Liver (tissue), 9 donors: ENCODE data around the gene AP5Z1. TPM values are rescaled to one million over a fixed set of nuclear protein-coding genes. Genes with fewer than 3 reads are reported as not detected.

Source experiments
- DNase-seq: peaks from one replicate; pipeline ENCODE4 v3.0.0-alpha.2; 2017; ENCODE audit warnings: low spot score
- H3K27ac ChIP-seq, 2 donors: one replicate each; pipeline ENCODE4 v1.7.0; 2013; ENCODE audit warnings: inconsistent platforms in 2 of 2, low read length in 2 of 2, control low read depth in 1 of 2, low read depth in 1 of 2, mild to moderate bottlenecking in 1 of 2
- H3K27me3 ChIP-seq, 4 donors: one replicate each; pipeline versions ENCODE4 v1.6.1 to v1.7.0; 2013; ENCODE audit warnings: low read length in 3 of 4, inconsistent platforms in 1 of 4, mild to moderate bottlenecking in 1 of 4, moderate library complexity in 1 of 4; ENCODE audit not compliant: control insufficient read depth in 4 of 4, insufficient read depth in 4 of 4
- H3K36me3 ChIP-seq, 4 donors: one replicate each; pipeline versions ENCODE4 v1.6.1 to v1.7.0; 2013; ENCODE audit warnings: low read length in 3 of 4, mild to moderate bottlenecking in 3 of 4, low read depth in 1 of 4, moderate library complexity in 1 of 4; ENCODE audit not compliant: control insufficient read depth in 4 of 4, insufficient read depth in 3 of 4
- H3K4me1 ChIP-seq, 4 donors: one replicate each; pipeline versions ENCODE4 v1.6.1 to v1.7.0; 2013; ENCODE audit warnings: low read length in 3 of 4, mild to moderate bottlenecking in 3 of 4, moderate library complexity in 1 of 4; ENCODE audit not compliant: control insufficient read depth in 4 of 4, insufficient read depth in 4 of 4
- H3K4me3 ChIP-seq, 3 donors: one replicate each; pipeline versions ENCODE4 v1.6.1 to v1.7.0; 2013; ENCODE audit warnings: low read length in 3 of 3, control low read depth in 1 of 3, low read depth in 1 of 3, mild to moderate bottlenecking in 1 of 3
- H3K9ac ChIP-seq, 2 donors: one replicate each; pipeline ENCODE4 v1.7.0; 2013; ENCODE audit warnings: low read length in 2 of 2, mild to moderate bottlenecking in 2 of 2, moderate library complexity in 2 of 2, control low read depth in 1 of 2, low read depth in 1 of 2
- H3K9me3 ChIP-seq, 4 donors: one replicate each; pipeline versions ENCODE4 v1.6.1 to v1.7.0; 2013; ENCODE audit warnings: low read length in 3 of 4; ENCODE audit not compliant: control insufficient read depth in 4 of 4
- EGR1 ChIP-seq, 2 donors: IDR thresholded peaks; 2 replicates each; pipeline ENCODE4 v1.6.1; 2016 to 2018; ENCODE audit warnings: antibody characterized with exemption in 2 of 2, low read depth in 2 of 2
- FOXA1 ChIP-seq: IDR thresholded peaks from 2 replicates; pipeline ENCODE4 v1.6.1; 2016; ENCODE audit warnings: antibody characterized with exemption
- FOXA2 ChIP-seq: IDR thresholded peaks from 2 replicates; pipeline ENCODE4 v1.6.1; 2016; ENCODE audit warnings: antibody characterized with exemption
- GABPA ChIP-seq, 2 donors: IDR thresholded peaks in 1 of 2; conservative IDR thresholded peaks in 1 of 2; 2 replicates each; pipeline ENCODE4 v1.6.1; 2016; ENCODE audit warnings: antibody characterized with exemption in 2 of 2, mild to moderate bottlenecking in 1 of 2, moderate library complexity in 1 of 2
- HNF4A ChIP-seq, 2 donors: conservative IDR thresholded peaks; 2 replicates each; pipeline ENCODE4 v1.6.1; 2016; ENCODE audit warnings: antibody characterized with exemption in 2 of 2, mild to moderate bottlenecking in 2 of 2
- HNF4G ChIP-seq: IDR thresholded peaks from 2 replicates; pipeline ENCODE4 v1.6.1; 2016; ENCODE audit warnings: antibody characterized with exemption
- JUND ChIP-seq, 2 donors: IDR thresholded peaks; 2 replicates each; pipeline ENCODE4 v1.6.1; 2016; ENCODE audit warnings: antibody characterized with exemption in 2 of 2
- NR2F2 ChIP-seq: IDR thresholded peaks from 2 replicates; pipeline ENCODE4 v1.6.1; 2016; ENCODE audit warnings: antibody characterized with exemption
- RAD21 ChIP-seq, 2 donors: IDR thresholded peaks; 2 replicates each; pipeline ENCODE4 v1.6.1; 2016; ENCODE audit warnings: antibody characterized with exemption in 2 of 2, mild to moderate bottlenecking in 2 of 2
- RXRA ChIP-seq, 2 donors: IDR thresholded peaks; 2 replicates each; pipeline ENCODE4 v1.6.1; 2017 to 2018; ENCODE audit warnings: antibody characterized with exemption in 2 of 2, mild to moderate bottlenecking in 1 of 2
- SP1 ChIP-seq: IDR thresholded peaks from 2 replicates; pipeline ENCODE4 v1.6.1; 2018; ENCODE audit warnings: antibody characterized with exemption, mild to moderate bottlenecking
- TAF1 ChIP-seq: conservative IDR thresholded peaks from 2 replicates; pipeline ENCODE4 v1.6.1; 2016; ENCODE audit warnings: antibody characterized with exemption, mild to moderate bottlenecking
- YY1 ChIP-seq: IDR thresholded peaks from 2 replicates; pipeline ENCODE4 v1.6.1; 2016; ENCODE audit warnings: antibody characterized with exemption, mild to moderate bottlenecking
- ZBTB33 ChIP-seq: IDR thresholded peaks from 2 replicates; pipeline ENCODE4 v1.6.1; 2016; ENCODE audit warnings: antibody characterized with exemption
- WGBS: extraction: QIAGEN DNeasy Blood & Tissue Kit; methylation state at CpG from one replicate; pipeline ENCODE4 v1.1.7; 2013; 5-methylcytosine and 5-hydroxymethylcytosine counted together
- polyA plus RNA-seq, 2 donors: library from polyadenylated mRNA; stranded (reverse) in 1 of 2; unstranded in 1 of 2; fragments of 200-250 nt in 1 of 2; fragments of >200 nt in 1 of 2; fragmentation: Nextera tagmentation in 1 of 2; extraction: Ambion mirVana in 1 of 2; gene quantifications; one replicate each; pipeline versions ENCODE4 v1.2.1 to v1.2.3, GENCODE V29; 2013 to 2015
- total RNA-seq, 2 donors: library from RNA; depleted of rRNA; stranded (reverse); fragments of >200 nt; gene quantifications; one replicate each; pipeline ENCODE4 v1.2.3, GENCODE V29; 2014
- TF ChIP-seq, protein P1 (sequence below): IDR thresholded peaks from 2 replicates; pipeline ENCODE4 v1.6.1; 2016; ENCODE audit warnings: antibody characterized with exemption, mild to moderate bottlenecking
- TF ChIP-seq, protein P2 (sequence below): fragments of 150-350 bp; IDR thresholded peaks from 2 replicates; pipeline ENCODE4 v1.5.1; 2017; ENCODE audit warnings: improper control_type of control experiment, low read depth, low read length; ENCODE audit not compliant: missing input control
- TF ChIP-seq, protein P3 (sequence below): IDR thresholded peaks from 2 replicates; pipeline ENCODE4 v1.6.1; 2016; ENCODE audit warnings: antibody characterized with exemption
- donor health status: healthy.
- donor health status: healthy.
- donor health status: healthy.
- donor health status: healthy.
- donor health status: healthy.

Gene AP5Z1
- total and polyA plus RNA-seq, 4 donors = 10.2 to 16.0 (median 14.2) TPM

DNA sequence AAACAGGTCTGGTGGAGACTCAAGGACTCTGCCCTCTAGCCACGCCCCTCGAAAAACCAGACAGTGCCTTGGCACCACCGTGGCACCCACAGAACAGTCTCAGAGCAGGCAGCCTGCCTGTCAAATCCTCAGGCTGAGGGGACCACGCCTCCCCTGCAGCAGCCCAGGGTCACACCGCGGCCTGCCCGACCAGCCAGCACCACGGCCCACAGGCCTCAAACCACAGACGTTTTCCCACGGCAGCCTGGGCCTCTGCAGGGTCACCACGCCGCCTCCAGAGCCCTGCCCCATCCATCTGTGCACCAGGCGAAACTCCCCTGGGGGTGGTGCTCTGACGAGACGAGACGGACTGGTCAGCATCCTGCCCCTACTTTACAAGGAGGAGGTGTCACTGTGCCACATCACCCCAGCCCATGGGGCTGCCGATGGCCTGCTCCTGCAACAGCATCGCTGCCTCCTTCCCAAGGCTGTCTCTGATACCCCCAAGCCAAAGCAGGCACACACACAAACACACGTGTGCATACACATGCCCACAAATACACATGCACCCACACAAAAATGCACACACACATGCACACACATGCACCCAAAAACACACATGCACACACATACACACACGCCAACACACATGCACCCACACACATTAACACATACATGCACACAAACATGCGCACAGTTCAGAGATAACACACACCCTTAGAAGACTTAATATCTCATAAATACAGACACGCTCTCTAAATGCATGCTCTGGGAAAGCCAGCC lies 61.8 kb downstream of the AP5Z1 start:
- H3K27me3 ChIP-seq = no peaks in the 10 kb centered on the region
- H3K9ac ChIP-seq = no peak overlapping the region
- H3K4me3 ChIP-seq = no peak overlapping the region
- H3K27ac ChIP-seq = no peak overlapping the region
- DNase-seq = no peak
- WGBS = 78% methylated on average over 22 of the region's 22 CpGs
- H3K9me3 ChIP-seq = no peaks in the 10 kb centered on the region
- TF ChIP-seq, protein P1, sequence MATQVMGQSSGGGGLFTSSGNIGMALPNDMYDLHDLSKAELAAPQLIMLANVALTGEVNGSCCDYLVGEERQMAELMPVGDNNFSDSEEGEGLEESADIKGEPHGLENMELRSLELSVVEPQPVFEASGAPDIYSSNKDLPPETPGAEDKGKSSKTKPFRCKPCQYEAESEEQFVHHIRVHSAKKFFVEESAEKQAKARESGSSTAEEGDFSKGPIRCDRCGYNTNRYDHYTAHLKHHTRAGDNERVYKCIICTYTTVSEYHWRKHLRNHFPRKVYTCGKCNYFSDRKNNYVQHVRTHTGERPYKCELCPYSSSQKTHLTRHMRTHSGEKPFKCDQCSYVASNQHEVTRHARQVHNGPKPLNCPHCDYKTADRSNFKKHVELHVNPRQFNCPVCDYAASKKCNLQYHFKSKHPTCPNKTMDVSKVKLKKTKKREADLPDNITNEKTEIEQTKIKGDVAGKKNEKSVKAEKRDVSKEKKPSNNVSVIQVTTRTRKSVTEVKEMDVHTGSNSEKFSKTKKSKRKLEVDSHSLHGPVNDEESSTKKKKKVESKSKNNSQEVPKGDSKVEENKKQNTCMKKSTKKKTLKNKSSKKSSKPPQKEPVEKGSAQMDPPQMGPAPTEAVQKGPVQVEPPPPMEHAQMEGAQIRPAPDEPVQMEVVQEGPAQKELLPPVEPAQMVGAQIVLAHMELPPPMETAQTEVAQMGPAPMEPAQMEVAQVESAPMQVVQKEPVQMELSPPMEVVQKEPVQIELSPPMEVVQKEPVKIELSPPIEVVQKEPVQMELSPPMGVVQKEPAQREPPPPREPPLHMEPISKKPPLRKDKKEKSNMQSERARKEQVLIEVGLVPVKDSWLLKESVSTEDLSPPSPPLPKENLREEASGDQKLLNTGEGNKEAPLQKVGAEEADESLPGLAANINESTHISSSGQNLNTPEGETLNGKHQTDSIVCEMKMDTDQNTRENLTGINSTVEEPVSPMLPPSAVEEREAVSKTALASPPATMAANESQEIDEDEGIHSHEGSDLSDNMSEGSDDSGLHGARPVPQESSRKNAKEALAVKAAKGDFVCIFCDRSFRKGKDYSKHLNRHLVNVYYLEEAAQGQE = no peak
- TF ChIP-seq EGR1 (IDR thresholded peaks at IDR 0.05; ENCODE audit: low read depth in 2 of 2) = no peak
- H3K4me1 ChIP-seq = no peaks in the 10 kb centered on the region
- no peaks in the 10 kb centered on the region for H3K36me3 ChIP-seq

DNA sequence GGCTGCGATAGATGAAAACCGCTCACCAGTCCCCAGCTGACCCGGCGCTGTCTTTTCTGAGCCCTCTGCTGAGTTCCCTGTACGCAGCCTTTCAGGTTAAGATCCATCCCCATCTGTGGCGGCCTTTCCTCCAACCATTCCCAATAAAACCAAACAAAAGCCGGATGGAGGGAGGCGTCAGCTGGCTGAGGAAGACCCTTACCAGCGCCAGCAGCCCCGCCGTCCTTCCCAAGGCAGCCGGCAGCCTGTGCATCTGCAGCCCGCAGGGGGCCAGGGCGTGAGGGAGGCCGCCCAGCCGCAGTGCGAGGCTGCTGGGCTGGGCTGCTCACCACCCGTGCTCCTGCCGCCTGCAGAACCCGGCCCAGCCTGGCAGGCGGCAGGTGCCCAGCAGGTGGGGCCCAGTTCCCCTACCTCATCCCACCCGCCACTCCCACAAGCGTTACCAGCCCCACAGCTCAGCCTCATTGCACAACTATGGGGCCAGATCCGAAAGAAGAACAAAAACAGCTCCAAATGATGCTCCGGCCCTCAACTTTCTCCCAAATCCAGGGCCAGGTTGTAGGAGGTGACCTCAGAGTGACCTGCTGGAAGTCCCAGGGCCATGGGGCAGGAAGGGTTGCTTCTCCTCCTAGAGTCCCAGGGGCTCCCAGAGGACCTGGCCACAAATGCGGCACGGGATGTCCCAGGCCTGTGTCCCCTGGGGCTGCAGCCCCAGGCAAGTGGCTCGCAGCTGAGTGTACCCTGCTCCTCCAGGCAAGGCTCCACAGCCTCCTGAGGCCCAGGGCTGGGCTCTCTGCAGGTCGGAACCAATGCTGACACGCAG lies 62.6 kb downstream of the AP5Z1 start:
- TF ChIP-seq RXRA (IDR thresholded peaks at IDR 0.05) = no peak
- TF ChIP-seq EGR1 (IDR thresholded peaks at IDR 0.05; ENCODE audit: low read depth in 2 of 2) = no peak
- no peak for TF ChIP-seq YY1
- TF ChIP-seq, protein P2, sequence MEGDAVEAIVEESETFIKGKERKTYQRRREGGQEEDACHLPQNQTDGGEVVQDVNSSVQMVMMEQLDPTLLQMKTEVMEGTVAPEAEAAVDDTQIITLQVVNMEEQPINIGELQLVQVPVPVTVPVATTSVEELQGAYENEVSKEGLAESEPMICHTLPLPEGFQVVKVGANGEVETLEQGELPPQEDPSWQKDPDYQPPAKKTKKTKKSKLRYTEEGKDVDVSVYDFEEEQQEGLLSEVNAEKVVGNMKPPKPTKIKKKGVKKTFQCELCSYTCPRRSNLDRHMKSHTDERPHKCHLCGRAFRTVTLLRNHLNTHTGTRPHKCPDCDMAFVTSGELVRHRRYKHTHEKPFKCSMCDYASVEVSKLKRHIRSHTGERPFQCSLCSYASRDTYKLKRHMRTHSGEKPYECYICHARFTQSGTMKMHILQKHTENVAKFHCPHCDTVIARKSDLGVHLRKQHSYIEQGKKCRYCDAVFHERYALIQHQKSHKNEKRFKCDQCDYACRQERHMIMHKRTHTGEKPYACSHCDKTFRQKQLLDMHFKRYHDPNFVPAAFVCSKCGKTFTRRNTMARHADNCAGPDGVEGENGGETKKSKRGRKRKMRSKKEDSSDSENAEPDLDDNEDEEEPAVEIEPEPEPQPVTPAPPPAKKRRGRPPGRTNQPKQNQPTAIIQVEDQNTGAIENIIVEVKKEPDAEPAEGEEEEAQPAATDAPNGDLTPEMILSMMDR = no peak
- TF ChIP-seq, protein P1 = no peak
- TF ChIP-seq HNF4A (conservative IDR thresholded peaks at IDR 0.05) = no peak
- TF ChIP-seq FOXA1 = no peak
- no peak for TF ChIP-seq FOXA2
- TF ChIP-seq GABPA (IDR thresholded peaks at IDR 0.05 in 1 of 2, conservative IDR thresholded peaks at IDR 0.05 in 1 of 2) = no peak
- no peak for TF ChIP-seq SP1
- TF ChIP-seq NR2F2 = no peak
- TF ChIP-seq, protein P3, sequence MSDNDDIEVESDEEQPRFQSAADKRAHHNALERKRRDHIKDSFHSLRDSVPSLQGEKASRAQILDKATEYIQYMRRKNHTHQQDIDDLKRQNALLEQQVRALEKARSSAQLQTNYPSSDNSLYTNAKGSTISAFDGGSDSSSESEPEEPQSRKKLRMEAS = no peak
- no peak for TF ChIP-seq HNF4G
- no peak for TF ChIP-seq ZBTB33
- TF ChIP-seq RAD21 (IDR thresholded peaks at IDR 0.05) = no peak
- TF ChIP-seq JUND (IDR thresholded peaks at IDR 0.05) = no peak
- TF ChIP-seq TAF1 = no peak
- H3K4me1 ChIP-seq = no peaks in the 10 kb centered on the region
- H3K9me3 ChIP-seq = no peaks in the 10 kb centered on the region
- no peaks in the 10 kb centered on the region for H3K36me3 ChIP-seq
- no peak for DNase-seq
- no peak overlapping the region for H3K4me3 ChIP-seq
- H3K27me3 ChIP-seq = no peaks in the 10 kb centered on the region
- WGBS = 71% methylated on average over 30 of the region's 30 CpGs
- no peak overlapping the region for H3K9ac ChIP-seq
- H3K27ac ChIP-seq = no peak overlapping the region
